ENCODE results near the gene BIN1. TPM values are rescaled to one million over a fixed set of nuclear protein-coding genes. Genes with fewer than 3 reads are reported as not detected.

BIN1 gene
- total RNA-seq, 3 donors from 2014 or later = 30.3 to 34.6 (median 32.7) TPM

GRCh38 chr2:127023504-127023903 lies 83.5 kb downstream of the BIN1 start:
- Mint-ChIP-seq H3K27me3 (ENCODE audit: low read depth) (no peaks in the 10 kb centered on the region), H3K4me3 (no peak overlapping the region), H3K36me3 (ENCODE audit: insufficient read depth) (no peaks in the 10 kb centered on the region), H3K4me1 (ENCODE audit: low read depth) (peaks cover 10% of the 10 kb centered on the region), H3K9me3 (peaks cover 10% of the 10 kb centered on the region)
- no peak for DNase-seq
- no peak for ATAC-seq

DNA sequence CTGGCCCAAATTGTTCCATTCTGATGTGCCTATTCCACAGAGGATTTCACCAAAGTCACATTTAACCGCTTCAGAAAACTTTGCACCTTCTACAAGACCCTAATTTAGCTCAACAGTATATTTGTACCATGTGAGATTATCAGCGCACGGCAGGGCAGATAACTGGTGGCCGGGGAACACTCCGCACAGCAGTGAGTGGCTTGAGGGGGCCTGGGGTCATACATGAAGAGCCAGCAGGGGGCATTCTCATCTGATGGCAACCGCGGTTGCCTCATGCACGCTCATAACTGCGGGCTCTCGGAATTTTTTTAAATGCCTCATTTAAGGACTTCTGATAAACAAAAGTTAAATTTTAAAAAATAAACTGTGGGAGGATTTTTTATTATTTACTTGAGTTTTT lies 84.1 kb downstream of the BIN1 start:
- Mint-ChIP-seq H3K4me3 (no peak overlapping the region), H3K36me3 (ENCODE audit: insufficient read depth) (no peaks in the 10 kb centered on the region), H3K4me1 (ENCODE audit: low read depth) (peaks cover 10% of the 10 kb centered on the region), H3K9me3 (peaks cover 10% of the 10 kb centered on the region), H3K27me3 (ENCODE audit: low read depth) (no peaks in the 10 kb centered on the region)
- ATAC-seq (no peak), DNase-seq (no peak)

DNA sequence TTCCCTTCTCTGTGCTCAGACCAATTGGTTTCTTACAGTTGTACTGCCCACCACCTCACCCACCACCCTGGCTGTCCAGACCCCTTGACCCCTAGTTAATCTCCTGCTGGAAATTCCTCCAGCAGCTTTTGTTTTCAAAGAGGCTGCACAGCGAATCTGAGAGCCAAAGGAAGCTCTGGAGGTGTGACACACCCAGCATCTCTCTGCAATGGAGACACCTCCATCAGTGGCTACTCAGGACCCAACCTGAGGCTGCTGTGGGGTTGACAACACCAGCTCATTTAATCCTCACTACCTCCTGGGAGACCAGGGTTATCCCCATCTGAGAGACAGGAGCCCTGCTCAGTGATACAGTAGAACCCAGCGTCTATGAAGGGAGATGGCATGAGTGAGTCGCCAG lies 86.4 kb downstream of the BIN1 start:
- no peak for DNase-seq
- peaks cover 5% of the 10 kb centered on the region for H3K4me1 Mint-ChIP-seq (ENCODE audit: low read depth)
- H3K27me3 Mint-ChIP-seq (ENCODE audit: low read depth) = peaks cover 3% of the 10 kb centered on the region
- no peak for ATAC-seq
- peaks cover 10% of the 10 kb centered on the region for H3K9me3 Mint-ChIP-seq
- H3K4me3 Mint-ChIP-seq = no peak overlapping the region
- H3K36me3 Mint-ChIP-seq (ENCODE audit: insufficient read depth) = no peaks in the 10 kb centered on the region

DNA sequence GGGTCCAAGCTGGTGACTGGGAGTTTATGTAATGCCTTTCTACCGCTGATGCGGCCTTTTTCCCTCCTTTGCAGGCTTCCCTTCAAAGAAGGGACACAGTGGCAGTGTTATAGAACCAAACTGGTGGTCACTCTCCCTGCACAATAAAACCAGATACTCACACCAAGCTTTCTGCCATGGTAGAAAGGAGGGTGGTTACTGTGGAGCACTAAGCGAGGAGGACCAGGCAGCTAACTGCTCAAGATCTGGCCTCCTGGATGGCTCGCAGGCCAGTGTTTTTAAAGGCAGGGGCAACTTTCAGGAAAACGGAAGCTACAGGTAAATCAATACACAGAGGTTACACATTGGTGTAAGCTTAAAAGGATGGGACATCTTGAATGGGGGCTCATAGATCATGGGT lies 89.4 kb downstream of the BIN1 start:
- no peaks in the 10 kb centered on the region for H3K9me3 Mint-ChIP-seq
- H3K4me3 Mint-ChIP-seq = no peak overlapping the region
- no peaks in the 10 kb centered on the region for H3K4me1 Mint-ChIP-seq (ENCODE audit: low read depth)
- DNase-seq (no peak), ATAC-seq (no peak)
- peaks cover 13% of the 10 kb centered on the region for H3K27me3 Mint-ChIP-seq (ENCODE audit: low read depth)
- no peaks in the 10 kb centered on the region for H3K36me3 Mint-ChIP-seq (ENCODE audit: insufficient read depth)

DNA sequence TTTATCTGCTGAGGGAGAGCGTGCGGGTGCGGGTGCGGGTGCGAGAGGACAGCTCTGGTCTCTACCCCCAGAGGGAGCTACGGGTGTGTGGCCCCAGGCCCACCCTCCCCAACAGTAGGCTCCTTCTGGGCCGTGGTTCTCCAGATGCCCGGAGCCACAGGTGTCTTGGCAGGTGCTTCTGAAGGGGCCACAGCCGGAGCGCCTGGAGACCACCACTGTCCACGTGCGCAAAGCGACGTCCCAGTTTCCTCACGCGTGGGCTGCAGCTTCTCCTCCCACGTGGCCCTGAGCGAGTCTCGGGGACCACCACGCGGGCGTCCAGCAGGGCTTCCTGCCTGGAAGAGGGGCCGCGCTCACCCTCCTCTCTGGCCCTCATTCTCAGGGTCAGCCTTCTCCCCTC lies 90.6 kb downstream of the BIN1 start:
- H3K27me3 Mint-ChIP-seq (ENCODE audit: low read depth) = peaks cover 22% of the 10 kb centered on the region
- H3K4me3 Mint-ChIP-seq = no peak overlapping the region
- no peaks in the 10 kb centered on the region for H3K4me1 Mint-ChIP-seq (ENCODE audit: low read depth)
- no peaks in the 10 kb centered on the region for H3K36me3 Mint-ChIP-seq (ENCODE audit: insufficient read depth)
- H3K9me3 Mint-ChIP-seq = no peaks in the 10 kb centered on the region
- no peak for DNase-seq
- no peak for ATAC-seq

DNA sequence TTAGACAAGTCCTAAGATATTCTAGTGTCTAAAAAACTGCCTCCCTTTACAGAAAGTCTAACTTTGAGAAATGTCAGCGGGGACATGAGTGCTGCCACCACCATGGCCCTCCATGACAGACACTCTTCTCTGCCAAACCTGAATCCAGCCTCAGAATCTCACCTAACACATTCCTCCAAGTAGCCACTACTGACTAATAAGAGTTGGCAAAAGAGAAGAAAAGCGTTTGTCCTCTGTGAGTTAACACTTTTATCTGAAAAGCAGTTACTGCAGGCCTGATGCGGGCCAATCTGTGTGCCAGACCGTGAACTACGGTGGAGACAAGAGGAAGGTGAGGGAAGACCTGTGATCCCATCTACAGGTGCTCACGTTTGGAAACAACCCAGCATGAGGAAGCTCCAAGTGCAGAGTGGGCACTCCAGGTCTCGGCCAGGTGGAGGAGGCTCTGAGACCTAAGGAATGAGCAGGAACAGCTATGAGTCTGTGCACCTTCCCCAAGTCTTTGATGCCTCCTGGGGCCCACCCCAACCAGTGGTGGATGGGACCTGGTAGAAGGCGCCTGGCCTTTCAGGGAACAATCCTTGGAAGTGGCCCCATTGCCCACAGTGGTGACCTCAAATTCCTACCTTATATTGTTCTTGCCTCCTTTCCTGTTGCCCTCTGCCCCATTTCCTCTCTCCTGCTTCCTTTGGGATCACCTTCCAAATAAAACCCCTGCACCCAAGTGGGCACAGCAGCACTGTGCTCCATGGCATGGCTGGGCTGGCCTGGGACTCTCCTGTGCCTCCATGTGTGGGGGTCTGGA lies 91.6 kb downstream of the BIN1 start:
- ATAC-seq (no peak), DNase-seq (no peak)
- Mint-ChIP-seq H3K36me3 (ENCODE audit: insufficient read depth) (no peaks in the 10 kb centered on the region), H3K4me1 (ENCODE audit: low read depth) (no peaks in the 10 kb centered on the region), H3K27me3 (ENCODE audit: low read depth) (peaks cover 27% of the 10 kb centered on the region), H3K9me3 (no peaks in the 10 kb centered on the region), H3K4me3 (no peak overlapping the region)

GRCh38 chr2:127014630-127015029 lies 92.3 kb downstream of the BIN1 start:
- Mint-ChIP-seq H3K9me3 (peaks cover 4% of the 10 kb centered on the region), H3K4me1 (ENCODE audit: low read depth) (no peaks in the 10 kb centered on the region), H3K27me3 (ENCODE audit: low read depth) (peaks cover 27% of the 10 kb centered on the region), H3K4me3 (no peak overlapping the region), H3K36me3 (ENCODE audit: insufficient read depth) (no peaks in the 10 kb centered on the region)
- DNase-seq (no peak), ATAC-seq (no peak)

DNA sequence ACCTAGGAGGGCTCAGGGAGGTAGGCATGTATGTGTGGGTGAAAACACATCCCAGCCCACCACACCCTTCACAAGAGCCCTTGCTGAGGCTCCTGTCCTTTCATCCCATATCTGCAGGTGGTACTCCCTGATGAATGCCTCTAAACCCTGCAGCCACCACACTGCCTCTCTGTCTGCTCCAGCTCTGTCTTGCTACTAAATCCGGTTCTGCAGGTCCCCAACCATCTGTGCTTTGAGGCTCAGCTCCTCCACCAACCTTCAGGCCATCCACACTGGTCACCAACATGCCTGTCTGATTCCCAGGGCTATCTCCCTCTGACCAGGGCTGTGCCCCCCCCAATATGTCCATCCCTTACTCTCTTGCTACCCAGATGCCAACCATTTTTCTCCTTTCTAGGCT lies 92.7 kb downstream of the BIN1 start:
- DNase-seq = no peak
- Mint-ChIP-seq H3K4me1 (ENCODE audit: low read depth) (no peaks in the 10 kb centered on the region), H3K36me3 (ENCODE audit: insufficient read depth) (no peaks in the 10 kb centered on the region), H3K4me3 (no peak overlapping the region), H3K27me3 (ENCODE audit: low read depth) (peaks cover 29% of the 10 kb centered on the region), H3K9me3 (peaks cover 4% of the 10 kb centered on the region)
- no peak for ATAC-seq

DNA sequence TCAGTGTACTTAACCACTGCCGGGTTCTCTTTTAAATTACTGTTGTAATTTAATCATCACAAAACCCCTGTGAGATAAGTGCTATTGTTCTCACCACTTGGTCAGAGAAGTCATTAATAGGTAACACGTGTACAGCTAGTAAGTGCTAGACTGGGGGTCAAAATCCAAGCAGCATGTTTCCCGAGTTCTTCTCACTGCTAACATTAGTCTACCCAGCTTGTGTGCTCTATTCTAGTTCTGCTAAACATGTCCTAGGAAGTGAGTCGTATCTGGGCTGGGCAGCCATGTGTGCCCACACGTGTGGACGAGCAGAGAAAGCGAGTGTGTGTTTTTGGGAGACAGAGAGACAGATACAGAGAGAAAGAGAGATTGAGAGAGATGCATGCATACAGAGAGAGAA lies 94.1 kb downstream of the BIN1 start:
- Mint-ChIP-seq H3K4me1 (ENCODE audit: low read depth) (no peaks in the 10 kb centered on the region), H3K4me3 (no peak overlapping the region), H3K9me3 (peaks cover 4% of the 10 kb centered on the region), H3K36me3 (ENCODE audit: insufficient read depth) (no peaks in the 10 kb centered on the region), H3K27me3 (ENCODE audit: low read depth) (peaks cover 36% of the 10 kb centered on the region)
- ATAC-seq = no peak
- no peak for DNase-seq

- H3K27me3 Mint-ChIP-seq (ENCODE audit: low read depth) = peaks cover 36% of the 10 kb centered on the region
- no peaks in the 10 kb centered on the region for H3K4me1 Mint-ChIP-seq (ENCODE audit: low read depth)
- no peak for DNase-seq
- peaks cover 4% of the 10 kb centered on the region for H3K9me3 Mint-ChIP-seq
- H3K36me3 Mint-ChIP-seq (ENCODE audit: insufficient read depth) = no peaks in the 10 kb centered on the region
- no peak overlapping the region for H3K4me3 Mint-ChIP-seq
- ATAC-seq = no peak
Measured at GRCh38 chr2:127012215-127012614, 94.7 kb downstream of the BIN1 start.

- H3K36me3 Mint-ChIP-seq (ENCODE audit: insufficient read depth) = no peaks in the 10 kb centered on the region
- no peak for DNase-seq
- ATAC-seq = no peak
- no peak overlapping the region for H3K4me3 Mint-ChIP-seq
- H3K4me1 Mint-ChIP-seq (ENCODE audit: low read depth) = no peaks in the 10 kb centered on the region
- peaks cover 4% of the 10 kb centered on the region for H3K9me3 Mint-ChIP-seq
- peaks cover 36% of the 10 kb centered on the region for H3K27me3 Mint-ChIP-seq (ENCODE audit: low read depth)
Measured at GRCh38 chr2:127011796-127012195, 95.2 kb downstream of the BIN1 start.

DNA sequence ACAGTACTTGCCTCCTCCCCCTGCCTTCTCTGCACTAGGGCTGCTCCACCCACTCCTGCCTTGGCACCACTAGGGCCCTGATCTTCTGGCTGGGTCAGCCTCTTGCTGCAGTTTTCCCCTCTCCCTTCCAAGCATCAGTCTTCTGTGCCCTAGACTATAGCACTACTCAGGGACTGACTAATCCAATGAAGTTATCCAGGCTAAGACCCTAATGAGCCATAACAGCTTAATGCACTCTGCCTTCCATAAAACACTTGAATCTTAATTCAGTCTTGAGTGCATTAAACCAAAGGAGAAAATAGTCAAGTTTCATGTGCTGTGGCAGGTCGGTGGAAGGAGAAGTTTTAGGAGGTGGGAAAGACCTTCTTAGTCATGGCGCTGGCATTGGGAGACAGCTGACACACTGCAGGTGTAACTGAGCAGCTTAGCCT lies 95.7 kb downstream of the BIN1 start:
- Mint-ChIP-seq H3K4me1 (ENCODE audit: low read depth) (no peaks in the 10 kb centered on the region), H3K4me3 (no peak overlapping the region), H3K9me3 (peaks cover 4% of the 10 kb centered on the region), H3K36me3 (ENCODE audit: insufficient read depth) (no peaks in the 10 kb centered on the region), H3K27me3 (ENCODE audit: low read depth) (peaks cover 36% of the 10 kb centered on the region)
- no peak for DNase-seq
- no peak for ATAC-seq

DNA sequence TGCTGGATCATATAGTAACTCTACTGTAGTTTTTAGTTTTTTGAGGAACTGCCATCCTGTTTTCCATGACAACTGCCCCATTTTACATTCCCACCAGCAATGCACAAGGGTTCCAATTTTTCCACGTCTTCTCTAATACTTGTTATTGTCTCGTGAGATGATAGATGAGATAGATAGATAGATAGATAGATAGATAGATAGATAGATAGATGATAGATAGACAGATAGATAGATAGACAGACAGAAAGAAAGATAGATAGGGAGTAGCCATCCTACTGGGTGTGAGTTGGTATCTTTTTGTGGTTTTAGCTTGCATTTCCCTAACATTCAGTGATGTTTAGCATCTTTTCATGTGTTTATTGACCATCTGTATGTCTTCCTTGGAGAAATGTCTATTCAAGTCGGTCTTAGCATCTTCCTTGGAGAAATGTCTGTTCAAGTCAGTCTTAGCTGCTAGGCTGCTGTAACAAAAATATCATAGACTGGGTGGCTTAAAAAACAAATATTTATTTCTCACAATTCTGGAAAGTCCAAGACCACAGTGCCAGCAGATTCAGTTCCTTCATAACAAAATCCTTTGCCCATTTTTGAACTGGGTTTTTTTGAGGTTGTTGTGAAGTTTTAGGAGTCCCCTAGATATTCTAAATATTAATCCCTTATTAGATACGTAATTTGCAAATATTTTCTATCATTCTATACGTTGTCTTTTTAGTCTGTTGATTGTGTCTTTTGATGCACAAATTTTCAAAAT lies 98.5 kb downstream of the BIN1 start:
- DNase-seq (no peak), ATAC-seq (no peak)
- Mint-ChIP-seq H3K27me3 (ENCODE audit: low read depth) (peaks cover 29% of the 10 kb centered on the region), H3K9me3 (peaks cover 4% of the 10 kb centered on the region), H3K4me1 (ENCODE audit: low read depth) (no peaks in the 10 kb centered on the region), H3K36me3 (ENCODE audit: insufficient read depth) (no peaks in the 10 kb centered on the region), H3K4me3 (no peak overlapping the region)

DNA sequence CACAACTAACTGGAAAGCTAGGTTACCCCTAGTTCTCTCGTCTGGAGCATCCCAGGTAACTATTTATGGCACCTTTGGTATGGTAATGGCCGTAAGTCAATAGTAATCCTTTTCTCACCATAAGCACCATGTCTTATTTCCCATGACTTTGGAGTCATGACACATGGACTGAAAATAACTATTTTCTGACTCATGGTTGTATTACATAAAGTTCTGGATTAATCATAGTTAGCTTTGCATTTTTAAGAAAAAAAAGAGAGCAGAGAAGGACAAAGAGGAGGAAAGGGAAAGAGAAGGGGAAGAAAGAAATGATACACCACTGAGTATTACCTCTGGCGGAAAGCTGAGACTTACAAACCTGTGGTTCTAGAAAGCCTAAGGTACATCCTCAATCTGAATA lies 99.3 kb downstream of the BIN1 start:
- peaks cover 23% of the 10 kb centered on the region for H3K27me3 Mint-ChIP-seq (ENCODE audit: low read depth)
- no peaks in the 10 kb centered on the region for H3K36me3 Mint-ChIP-seq (ENCODE audit: insufficient read depth)
- ATAC-seq (no peak), DNase-seq (no peak)
- no peak overlapping the region for H3K4me3 Mint-ChIP-seq
- no peaks in the 10 kb centered on the region for H3K4me1 Mint-ChIP-seq (ENCODE audit: low read depth)
- H3K9me3 Mint-ChIP-seq = peaks cover 4% of the 10 kb centered on the region

- Mint-ChIP-seq H3K4me3 (no peak overlapping the region), H3K9me3 (peaks cover 4% of the 10 kb centered on the region), H3K27me3 (ENCODE audit: low read depth) (peaks cover 17% of the 10 kb centered on the region), H3K36me3 (ENCODE audit: insufficient read depth) (no peaks in the 10 kb centered on the region), H3K4me1 (ENCODE audit: low read depth) (no peaks in the 10 kb centered on the region)
- DNase-seq (no peak), ATAC-seq (no peak)
Measured at GRCh38 chr2:127006962-127007361, 100.0 kb downstream of the BIN1 start.

All from activated T-cell treated with anti-CD3 and anti-CD28 coated beads, Interleukin-2, amount 50 U/mL, for 4 hours (primary cell).